Measurements from ENCODE around the gene UBTF. TPM values are rescaled to one million over a fixed set of nuclear protein-coding genes. Genes with fewer than 3 reads are reported as not detected.

UBTF gene
- total RNA-seq: 100 to 1,000 TPM; 112 to 134 TPM

GRCh38 chr17:44219616-44220212, at the start of gene UBTF:
UBTF (minus strand) TSS chr17:44219675; CDS start chr17:44218229, 1,446 bp downstream.
- Mint-ChIP-seq H3K9me3 (no peaks in the 10 kb centered on the region), H3K27ac (peak within 1 kb of the TSS; percentile 85 to 94), H3K36me3 (peaks cover 30 to 32% of the 10 kb centered on the region in 2 donors)
- ATAC-seq (peak; percentile 4 to 25), DNase-seq (ENCODE audit: low spot score in 2 of 2) (no peak)

GRCh38 chr17:44268709-44269534, 49.4 kb upstream of the UBTF start:
- DNase-seq (ENCODE audit: low spot score in 2 of 2): no peak
- H3K27ac Mint-ChIP-seq: peak overlapping the region in 1 of 2 donors; percentile 1
- H3K9me3 Mint-ChIP-seq: no peaks in the 10 kb centered on the region
- no peaks in the 10 kb centered on the region for H3K36me3 Mint-ChIP-seq
- ATAC-seq: no peak

GRCh38 chr17:44267818-44268490, 48.5 kb upstream of the UBTF start, which contains the start of gene SLC4A1:
SLC4A1 (minus strand) TSS chr17:44268135; CDS start chr17:44262866, 5,269 bp downstream.
- Mint-ChIP-seq H3K27ac (peak within 1 kb of the TSS in 1 of 2 donors; percentile 1), H3K9me3 (no peaks in the 10 kb centered on the region), H3K36me3 (no peaks in the 10 kb centered on the region)
- ATAC-seq (no peak), DNase-seq (ENCODE audit: low spot score in 2 of 2) (no peak)

- no peaks in the 10 kb centered on the region for H3K36me3 Mint-ChIP-seq
- no peak for ATAC-seq
- H3K9me3 Mint-ChIP-seq: no peaks in the 10 kb centered on the region
- H3K27ac Mint-ChIP-seq: no peak overlapping the region
- DNase-seq (ENCODE audit: low spot score in 2 of 2): no peak
Observed at GRCh38 chr17:44267165-44267455, 47.6 kb upstream of the UBTF start.

GRCh38 chr17:44266402-44267164, 47.1 kb upstream of the UBTF start:
- no peak for ATAC-seq
- Mint-ChIP-seq H3K36me3 (no peaks in the 10 kb centered on the region), H3K27ac (peak overlapping the region in 1 of 2 donors; percentile 72), H3K9me3 (no peaks in the 10 kb centered on the region)
- DNase-seq (ENCODE audit: low spot score in 2 of 2): no peak

- H3K36me3 Mint-ChIP-seq: no peaks in the 10 kb centered on the region
- H3K27ac Mint-ChIP-seq: peak overlapping the region in 1 of 2 donors; percentile 6
- DNase-seq (ENCODE audit: low spot score in 2 of 2) (no peak), ATAC-seq (no peak)
- no peaks in the 10 kb centered on the region for H3K9me3 Mint-ChIP-seq
Observed at GRCh38 chr17:44263345-44263902, 43.9 kb upstream of the UBTF start.

- Mint-ChIP-seq H3K27ac (peak overlapping the region in 1 of 2 donors; percentile 6), H3K9me3 (no peaks in the 10 kb centered on the region), H3K36me3 (no peaks in the 10 kb centered on the region)
- ATAC-seq (no peak), DNase-seq (ENCODE audit: low spot score in 2 of 2) (no peak)
Observed at GRCh38 chr17:44262654-44263225, 43.3 kb upstream of the UBTF start.

GRCh38 chr17:44260296-44260695, 40.8 kb upstream of the UBTF start:
- Mint-ChIP-seq H3K27ac (no peak overlapping the region), H3K36me3 (no peaks in the 10 kb centered on the region), H3K9me3 (no peaks in the 10 kb centered on the region)
- ATAC-seq (no peak), DNase-seq (ENCODE audit: low spot score in 2 of 2) (no peak)

- DNase-seq (ENCODE audit: low spot score in 2 of 2) (no peak), ATAC-seq (no peak)
- H3K36me3 Mint-ChIP-seq: no peaks in the 10 kb centered on the region
- H3K27ac Mint-ChIP-seq: peak overlapping the region in 1 of 2 donors; percentile 8
- no peaks in the 10 kb centered on the region for H3K9me3 Mint-ChIP-seq
Observed at GRCh38 chr17:44258811-44259351, 39.4 kb upstream of the UBTF start.

- ATAC-seq: no peak
- peak overlapping the region in 1 of 2 donors; percentile 64 for H3K27ac Mint-ChIP-seq
- no peaks in the 10 kb centered on the region for H3K9me3 Mint-ChIP-seq
- no peak for DNase-seq (ENCODE audit: low spot score in 2 of 2)
- no peaks in the 10 kb centered on the region for H3K36me3 Mint-ChIP-seq
Observed at GRCh38 chr17:44257815-44258760, 38.6 kb upstream of the UBTF start.

GRCh38 chr17:44256671-44257070, 37.2 kb upstream of the UBTF start:
- H3K9me3 Mint-ChIP-seq: no peaks in the 10 kb centered on the region
- H3K27ac Mint-ChIP-seq: no peak overlapping the region
- DNase-seq (ENCODE audit: low spot score in 2 of 2) (no peak), ATAC-seq (no peak)
- no peaks in the 10 kb centered on the region for H3K36me3 Mint-ChIP-seq

GRCh38 chr17:44255915-44256314, 36.4 kb upstream of the UBTF start:
- H3K27ac Mint-ChIP-seq: no peak overlapping the region
- DNase-seq (ENCODE audit: low spot score in 2 of 2) (no peak), ATAC-seq (no peak)
- no peaks in the 10 kb centered on the region for H3K36me3 Mint-ChIP-seq
- no peaks in the 10 kb centered on the region for H3K9me3 Mint-ChIP-seq

- DNase-seq (ENCODE audit: low spot score in 2 of 2) (no peak), ATAC-seq (no peak)
- Mint-ChIP-seq H3K9me3 (no peaks in the 10 kb centered on the region), H3K36me3 (no peaks in the 10 kb centered on the region), H3K27ac (no peak overlapping the region)
Observed at GRCh38 chr17:44254361-44255095, 35.1 kb upstream of the UBTF start.

- no peaks in the 10 kb centered on the region for H3K36me3 Mint-ChIP-seq
- no peaks in the 10 kb centered on the region for H3K9me3 Mint-ChIP-seq
- H3K27ac Mint-ChIP-seq: no peak overlapping the region
- no peak for ATAC-seq
- DNase-seq (ENCODE audit: low spot score in 2 of 2): no peak
Observed at GRCh38 chr17:44253006-44253405, 33.5 kb upstream of the UBTF start.
